Epithelial cell of esophagus (primary cell): ENCODE data around the gene PCDH1.
"Not testable (repeated sequence)": the region's sequence is repeated elsewhere in the genome, so short reads cannot be mapped to it uniquely, and the experiment has no call there.

Experiments used
- DNase-seq: peaks from one replicate; pipeline ENCODE4 v3.0.0; 2010; ENCODE audit warnings: low read depth
- H3K4me3 ChIP-seq: 2 replicates; pipeline ENCODE4 v1.5.1; 2011; ENCODE audit warnings: mild to moderate bottlenecking, low read length, control low read depth
- TF ChIP-seq, protein P1 (sequence below): IDR thresholded peaks from 2 replicates; pipeline ENCODE4 v1.5.1; 2011; ENCODE audit warnings: low read depth, mild to moderate bottlenecking, low read length, control low read depth, inconsistent platforms; ENCODE audit not compliant: insufficient read depth; ENCODE audit errors: missing control alignments

PCDH1 gene

DNA sequence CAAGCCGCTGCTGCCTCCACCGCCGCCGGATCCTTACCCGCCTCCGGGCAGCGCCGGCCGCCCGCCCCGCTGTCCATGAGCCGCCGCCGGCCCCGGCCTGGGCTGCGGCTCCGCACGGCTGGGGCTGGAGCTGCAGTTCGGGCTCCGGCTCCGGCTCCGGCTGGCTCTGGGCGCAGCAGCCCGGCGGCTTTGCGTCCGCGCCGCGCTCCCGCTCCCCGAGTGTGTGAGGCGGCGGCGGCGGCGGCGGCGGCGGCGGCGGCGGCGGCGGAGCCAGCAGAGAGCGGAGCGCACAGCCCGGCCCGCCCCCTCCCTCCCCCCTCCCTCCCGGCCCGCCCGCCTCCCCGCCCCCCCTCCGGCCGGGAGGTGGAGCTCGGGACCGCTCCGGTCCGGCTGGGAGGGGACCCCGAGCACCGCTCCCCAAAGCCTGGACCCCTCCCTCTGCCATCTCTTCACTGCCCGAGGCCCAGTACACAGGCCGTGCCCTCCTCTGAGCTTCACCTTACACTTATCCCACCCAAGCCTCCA is at the start of gene PCDH1:
PCDH1 (minus strand) TSS at position 225 of the 525 bp plus-strand sequence; CDS start at position 77, 148 bp downstream.
- peak; percentile 55 for DNase-seq
- TF ChIP-seq, protein P1, sequence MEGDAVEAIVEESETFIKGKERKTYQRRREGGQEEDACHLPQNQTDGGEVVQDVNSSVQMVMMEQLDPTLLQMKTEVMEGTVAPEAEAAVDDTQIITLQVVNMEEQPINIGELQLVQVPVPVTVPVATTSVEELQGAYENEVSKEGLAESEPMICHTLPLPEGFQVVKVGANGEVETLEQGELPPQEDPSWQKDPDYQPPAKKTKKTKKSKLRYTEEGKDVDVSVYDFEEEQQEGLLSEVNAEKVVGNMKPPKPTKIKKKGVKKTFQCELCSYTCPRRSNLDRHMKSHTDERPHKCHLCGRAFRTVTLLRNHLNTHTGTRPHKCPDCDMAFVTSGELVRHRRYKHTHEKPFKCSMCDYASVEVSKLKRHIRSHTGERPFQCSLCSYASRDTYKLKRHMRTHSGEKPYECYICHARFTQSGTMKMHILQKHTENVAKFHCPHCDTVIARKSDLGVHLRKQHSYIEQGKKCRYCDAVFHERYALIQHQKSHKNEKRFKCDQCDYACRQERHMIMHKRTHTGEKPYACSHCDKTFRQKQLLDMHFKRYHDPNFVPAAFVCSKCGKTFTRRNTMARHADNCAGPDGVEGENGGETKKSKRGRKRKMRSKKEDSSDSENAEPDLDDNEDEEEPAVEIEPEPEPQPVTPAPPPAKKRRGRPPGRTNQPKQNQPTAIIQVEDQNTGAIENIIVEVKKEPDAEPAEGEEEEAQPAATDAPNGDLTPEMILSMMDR = no peak
- peak within 1 kb of the TSS; percentile 58 for H3K4me3 ChIP-seq

DNA sequence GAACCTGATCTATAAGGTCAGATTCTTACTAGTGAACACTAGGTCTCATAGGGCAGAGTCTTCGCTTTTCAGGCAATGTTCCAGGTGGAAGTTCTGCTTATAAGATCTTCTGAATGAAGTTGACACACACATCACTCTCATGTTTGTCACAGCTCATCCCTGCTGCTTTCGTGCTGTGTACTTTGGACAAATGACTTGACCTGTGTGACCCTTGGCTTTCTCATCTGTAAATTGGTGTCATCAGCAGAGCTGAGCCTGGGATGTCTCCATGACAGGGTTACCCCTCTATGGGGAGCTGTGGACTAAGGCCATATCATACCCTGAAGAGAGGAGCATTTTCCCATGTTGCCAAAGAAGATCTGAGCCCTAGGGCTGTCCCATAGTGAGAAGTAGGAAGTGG is 48.2 kb upstream of the PCDH1 start:
- TF ChIP-seq, protein P1 = no peak
- no peak overlapping the region for H3K4me3 ChIP-seq
- no peak for DNase-seq

DNA sequence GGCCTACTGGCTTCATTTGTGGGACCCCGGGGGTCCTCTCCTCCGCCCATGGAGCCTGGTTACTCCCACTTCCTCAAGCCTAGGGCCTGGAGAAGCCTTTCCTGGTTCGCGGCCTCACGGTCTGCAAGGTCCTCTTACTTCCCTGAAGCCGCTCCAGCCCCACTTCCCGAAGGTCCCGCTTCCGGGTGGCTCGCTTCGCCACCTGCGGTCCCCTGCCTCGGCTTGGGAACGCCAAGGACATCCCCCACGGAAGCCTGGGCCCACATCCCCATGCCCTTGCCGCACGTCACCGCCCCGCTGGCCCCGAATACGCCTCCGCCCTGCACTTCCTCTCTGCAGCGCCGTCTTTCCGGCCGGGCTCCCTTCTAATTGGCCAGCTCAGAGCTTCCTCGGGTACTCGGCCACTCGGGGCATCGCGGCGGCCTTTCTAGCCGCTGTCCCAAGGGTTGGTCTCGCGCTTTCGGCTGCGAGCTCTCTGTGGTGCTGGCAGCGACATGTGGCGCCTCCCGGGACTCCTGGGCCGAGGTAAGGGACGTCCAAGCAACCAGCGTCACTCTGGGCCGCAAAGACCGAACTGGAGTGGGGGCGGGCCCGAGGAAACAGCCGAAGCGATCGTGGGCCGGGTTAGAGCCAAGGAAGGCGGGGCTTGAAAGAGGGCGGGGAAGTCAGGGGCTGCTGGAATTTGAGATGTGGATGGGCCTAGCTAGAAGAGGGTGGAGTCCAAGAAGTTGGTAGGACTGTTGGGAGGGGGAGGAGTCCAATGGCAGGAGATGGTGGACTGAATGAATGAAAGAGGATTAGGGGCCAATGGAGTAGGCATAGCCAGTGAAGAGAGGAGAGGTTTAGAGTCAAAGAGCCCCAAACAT is 45.5 kb upstream of the PCDH1 start, which contains the start of gene DELE1:
DELE1 (plus strand) TSS at position 424 of the 866 bp plus-strand sequence; CDS start at position 495, 71 bp downstream.
- peak within 1 kb of the TSS; percentile 62 for H3K4me3 ChIP-seq
- TF ChIP-seq, protein P1 = no peak
- DNase-seq = peak; percentile 93

DNA sequence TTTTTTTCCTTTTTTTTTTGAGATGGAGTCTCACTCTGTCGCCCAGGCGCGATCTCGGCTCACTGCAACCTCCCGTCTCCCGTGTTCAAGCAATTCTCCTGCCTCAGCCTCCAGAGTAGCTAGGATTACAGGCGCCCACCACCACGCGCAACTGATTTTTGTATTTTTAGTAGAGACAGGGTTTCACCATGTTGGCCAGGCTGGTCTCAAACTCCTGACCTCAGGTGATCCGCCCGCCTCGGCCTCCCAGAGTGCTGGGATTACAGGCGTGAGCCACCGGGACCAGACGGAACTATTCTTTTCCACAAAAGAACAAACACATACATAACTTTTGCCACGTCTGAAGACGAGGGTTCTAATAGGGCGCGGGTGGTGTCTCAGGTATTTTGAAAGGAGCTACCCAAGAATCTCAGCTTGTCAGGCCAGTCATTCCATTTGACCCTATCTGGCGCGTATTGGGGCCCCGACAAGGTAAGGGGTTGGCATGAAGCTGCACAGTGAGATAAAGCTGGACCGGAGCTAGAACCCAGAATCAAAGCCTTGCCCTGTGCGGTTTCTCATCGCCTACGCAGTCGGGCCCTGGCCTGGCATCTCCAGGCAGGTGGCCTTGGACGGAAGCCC is 44.7 kb upstream of the PCDH1 start:
- H3K4me3 ChIP-seq = peak overlapping the region; percentile 62
- DNase-seq = not testable (repeated sequence)

DNA sequence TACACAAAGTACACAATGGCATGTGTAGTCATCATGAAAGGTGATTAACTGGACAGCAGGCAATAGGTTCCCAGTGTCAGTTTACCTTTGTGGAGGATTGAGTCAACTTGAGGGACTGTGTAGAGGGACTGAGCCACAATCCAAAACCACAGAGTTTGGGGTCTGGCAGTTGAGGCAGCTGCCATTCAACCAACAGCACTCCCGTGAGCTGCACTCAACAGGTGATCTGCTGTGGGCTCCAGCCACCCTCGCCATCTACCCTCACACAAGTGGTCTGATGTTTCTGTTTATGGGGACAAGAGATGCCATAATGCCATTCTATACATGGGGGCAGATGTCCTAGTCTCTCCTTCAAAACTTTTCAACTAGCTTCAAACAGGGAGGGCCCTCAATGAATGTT is 42.6 kb upstream of the PCDH1 start:
- no peak for DNase-seq
- no peak overlapping the region for H3K4me3 ChIP-seq
- TF ChIP-seq, protein P1 = no peak

DNA sequence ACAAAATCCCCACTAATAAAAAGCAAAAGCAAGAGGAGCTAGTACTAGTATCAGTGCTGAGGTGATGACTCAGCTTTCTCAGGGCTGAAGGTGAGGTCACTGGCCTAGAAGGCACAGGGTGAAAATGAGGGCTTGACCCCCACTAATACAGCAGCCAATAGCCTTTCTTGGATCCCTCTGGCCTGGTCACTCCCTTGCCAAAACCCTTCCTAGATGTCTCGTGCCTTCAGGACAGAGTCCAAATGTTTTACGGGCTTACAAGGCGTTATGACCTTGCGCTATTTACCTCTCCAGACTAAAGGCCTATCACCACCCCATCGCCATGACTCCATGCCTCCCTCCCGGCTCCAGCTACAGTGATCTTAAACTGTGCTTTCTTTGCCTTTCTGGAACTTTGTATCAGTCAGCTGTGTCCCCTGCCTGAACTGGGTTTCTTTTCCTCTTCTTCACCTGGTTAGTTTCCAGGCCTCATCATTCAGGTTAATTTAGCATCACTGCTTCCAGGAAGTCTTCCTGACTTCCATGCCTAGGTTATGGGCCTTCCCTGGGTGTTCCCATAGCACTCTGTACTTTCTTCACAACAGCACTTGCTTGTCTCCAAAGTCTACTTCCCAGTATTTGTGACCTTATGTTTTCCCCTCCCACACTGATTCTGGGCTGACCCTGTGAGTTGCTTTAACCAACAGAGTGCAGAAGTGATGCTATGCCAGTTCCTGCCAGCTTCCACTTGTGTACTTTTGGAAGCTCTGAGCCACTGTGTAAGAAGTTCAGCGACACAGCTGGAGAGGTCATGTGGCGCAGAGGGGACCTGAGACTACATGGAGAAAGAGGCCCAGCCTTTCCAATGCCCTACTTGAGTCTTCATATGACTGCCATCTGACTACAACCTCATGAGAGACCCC is 41.3 kb upstream of the PCDH1 start:
- no peak overlapping the region for H3K4me3 ChIP-seq
- TF ChIP-seq, protein P1 = no peak
- DNase-seq = no peak

- no peak overlapping the region for H3K4me3 ChIP-seq
- no peak for DNase-seq
- TF ChIP-seq, protein P1 = no peak
Observed at GRCh38 chr5:141917760-141918159, 39.5 kb upstream of the PCDH1 start.
